RPMI7951 (cell line): Measurements from ENCODE around the gene EDEM1. TPM values are rescaled to one million over a fixed set of nuclear protein-coding genes. Genes with fewer than 3 reads are reported as not detected.
"Not testable (repeated sequence)": the region's sequence is repeated elsewhere in the genome, so short reads cannot be mapped to it uniquely, and the experiment has no call there.

Experiments
- DNase-seq: peaks from one replicate; pipeline ENCODE4 v3.0.0-alpha.2; 2012; ENCODE audit warnings: low read depth
- total RNA-seq: library from RNA; depleted of rRNA; stranded (reverse); fragments of >200 nt; shearing (Covaris generic); gene quantifications from 2 replicates; pipeline ENCODE4 v1.2.3, GENCODE V29; 2014

EDEM1 gene
- total RNA-seq, 1 experiment from 2014 or later, result 17.3 TPM

- DNase-seq, result no peak
Measured at GRCh38 chr3:5232570-5232969, 45.1 kb downstream of the EDEM1 start.

- DNase-seq, result no peak
Measured at GRCh38 chr3:5233026-5233425, 45.5 kb downstream of the EDEM1 start.

- DNase-seq, result no peak
Measured at GRCh38 chr3:5235655-5236054, 48.1 kb downstream of the EDEM1 start.

GRCh38 chr3:5238545-5238944 is 51.0 kb downstream of the EDEM1 start:
- DNase-seq, result no peak

- DNase-seq, result peak; percentile 57
Measured at GRCh38 chr3:5239602-5240001, 52.1 kb downstream of the EDEM1 start.

- DNase-seq, result no peak
Measured at GRCh38 chr3:5240740-5241139, 53.2 kb downstream of the EDEM1 start.

GRCh38 chr3:5242785-5243184 is 55.3 kb downstream of the EDEM1 start:
- DNase-seq, result not testable (repeated sequence)

- no peak for DNase-seq
Measured at GRCh38 chr3:5245927-5246326, 58.4 kb downstream of the EDEM1 start.

GRCh38 chr3:5248822-5249221 is 61.3 kb downstream of the EDEM1 start:
- no peak for DNase-seq

- DNase-seq, result peak; percentile 31
Measured at GRCh38 chr3:5250467-5251195, 63.1 kb downstream of the EDEM1 start.

- no peak for DNase-seq
Measured at GRCh38 chr3:5251196-5251583, 63.7 kb downstream of the EDEM1 start.

GRCh38 chr3:5252131-5252530 is 64.6 kb downstream of the EDEM1 start:
- no peak for DNase-seq

GRCh38 chr3:5254281-5255048 is 67.0 kb downstream of the EDEM1 start:
- DNase-seq, result no peak

GRCh38 chr3:5255404-5256344 is 68.2 kb downstream of the EDEM1 start:
- DNase-seq, result no peak

GRCh38 chr3:5258526-5258925 is 71.0 kb downstream of the EDEM1 start:
- no peak for DNase-seq

- DNase-seq, result no peak
Measured at GRCh38 chr3:5260992-5261501, 73.5 kb downstream of the EDEM1 start.

GRCh38 chr3:5262507-5262906 is 75.0 kb downstream of the EDEM1 start:
- no peak for DNase-seq

- no peak for DNase-seq
Measured at GRCh38 chr3:5264093-5264600, 76.6 kb downstream of the EDEM1 start.

GRCh38 chr3:5264896-5265770 is 77.6 kb downstream of the EDEM1 start:
- no peak for DNase-seq

GRCh38 chr3:5267252-5267651 is 79.7 kb downstream of the EDEM1 start:
- DNase-seq, result no peak

- DNase-seq, result no peak
Measured at GRCh38 chr3:5267889-5268288, 80.4 kb downstream of the EDEM1 start.
